RWPE1 (cell line): ENCODE measurements around the gene RNF146.

Experiments
- CTCF ChIA-PET: fragments of 350-600 bp; sonication (Branson Sonifier 250); formaldehyde crosslinking; extraction: SDS; loops from one replicate; lab custom pipeline; 2021; lab: Yijun Ruan, JAX
- POLR2A ChIA-PET: fragments of 400-600 bp; formaldehyde crosslinking; extraction: SDS; loops from one replicate; lab custom pipeline; 2020; ENCODE audit warnings: antibody characterized with exemption; ENCODE audit not compliant: low non-redundant PET; lab: Yijun Ruan, JAX
- DNase-seq: peaks from one replicate; pipeline ENCODE4 v3.0.0; 2012; ENCODE audit warnings: low spot score
- H3K27ac ChIP-seq: fragments of 450-650 bp; 2 replicates; pipeline ENCODE4 v1.5.1; 2017
- TF ChIP-seq, protein P1 (sequence below): fragments of 450-650 bp; conservative IDR thresholded peaks from 2 replicates; pipeline ENCODE4 v1.5.1; 2017; ENCODE audit warnings: low read depth, mild to moderate bottlenecking

Gene RNF146

DNA sequence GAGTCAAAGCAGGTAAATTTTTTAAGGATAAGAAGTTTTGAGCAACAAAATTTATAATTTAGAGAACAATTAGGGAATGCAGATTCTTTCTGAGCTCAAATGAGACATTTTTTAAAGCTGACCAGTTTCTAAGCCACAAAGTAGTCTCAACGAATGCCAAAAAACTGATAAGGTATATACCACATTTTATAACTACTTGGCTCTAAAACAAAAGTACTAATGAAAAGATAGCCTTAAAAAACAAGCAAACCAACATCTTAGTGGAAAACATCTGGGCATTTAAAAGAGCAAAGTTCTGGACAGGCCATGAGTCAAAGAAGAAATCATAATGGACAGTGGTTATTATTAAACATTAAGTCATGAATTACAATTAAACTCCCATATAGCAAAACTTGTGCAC is 23.2 kb upstream of the RNF146 start:
- ChIA-PET POLR2A (no interaction called here), CTCF (no interaction called here)
- H3K27ac ChIP-seq, result no peak overlapping the region
- DNase-seq, result no peak
- TF ChIP-seq, protein P1, sequence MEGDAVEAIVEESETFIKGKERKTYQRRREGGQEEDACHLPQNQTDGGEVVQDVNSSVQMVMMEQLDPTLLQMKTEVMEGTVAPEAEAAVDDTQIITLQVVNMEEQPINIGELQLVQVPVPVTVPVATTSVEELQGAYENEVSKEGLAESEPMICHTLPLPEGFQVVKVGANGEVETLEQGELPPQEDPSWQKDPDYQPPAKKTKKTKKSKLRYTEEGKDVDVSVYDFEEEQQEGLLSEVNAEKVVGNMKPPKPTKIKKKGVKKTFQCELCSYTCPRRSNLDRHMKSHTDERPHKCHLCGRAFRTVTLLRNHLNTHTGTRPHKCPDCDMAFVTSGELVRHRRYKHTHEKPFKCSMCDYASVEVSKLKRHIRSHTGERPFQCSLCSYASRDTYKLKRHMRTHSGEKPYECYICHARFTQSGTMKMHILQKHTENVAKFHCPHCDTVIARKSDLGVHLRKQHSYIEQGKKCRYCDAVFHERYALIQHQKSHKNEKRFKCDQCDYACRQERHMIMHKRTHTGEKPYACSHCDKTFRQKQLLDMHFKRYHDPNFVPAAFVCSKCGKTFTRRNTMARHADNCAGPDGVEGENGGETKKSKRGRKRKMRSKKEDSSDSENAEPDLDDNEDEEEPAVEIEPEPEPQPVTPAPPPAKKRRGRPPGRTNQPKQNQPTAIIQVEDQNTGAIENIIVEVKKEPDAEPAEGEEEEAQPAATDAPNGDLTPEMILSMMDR, result no peak

DNA sequence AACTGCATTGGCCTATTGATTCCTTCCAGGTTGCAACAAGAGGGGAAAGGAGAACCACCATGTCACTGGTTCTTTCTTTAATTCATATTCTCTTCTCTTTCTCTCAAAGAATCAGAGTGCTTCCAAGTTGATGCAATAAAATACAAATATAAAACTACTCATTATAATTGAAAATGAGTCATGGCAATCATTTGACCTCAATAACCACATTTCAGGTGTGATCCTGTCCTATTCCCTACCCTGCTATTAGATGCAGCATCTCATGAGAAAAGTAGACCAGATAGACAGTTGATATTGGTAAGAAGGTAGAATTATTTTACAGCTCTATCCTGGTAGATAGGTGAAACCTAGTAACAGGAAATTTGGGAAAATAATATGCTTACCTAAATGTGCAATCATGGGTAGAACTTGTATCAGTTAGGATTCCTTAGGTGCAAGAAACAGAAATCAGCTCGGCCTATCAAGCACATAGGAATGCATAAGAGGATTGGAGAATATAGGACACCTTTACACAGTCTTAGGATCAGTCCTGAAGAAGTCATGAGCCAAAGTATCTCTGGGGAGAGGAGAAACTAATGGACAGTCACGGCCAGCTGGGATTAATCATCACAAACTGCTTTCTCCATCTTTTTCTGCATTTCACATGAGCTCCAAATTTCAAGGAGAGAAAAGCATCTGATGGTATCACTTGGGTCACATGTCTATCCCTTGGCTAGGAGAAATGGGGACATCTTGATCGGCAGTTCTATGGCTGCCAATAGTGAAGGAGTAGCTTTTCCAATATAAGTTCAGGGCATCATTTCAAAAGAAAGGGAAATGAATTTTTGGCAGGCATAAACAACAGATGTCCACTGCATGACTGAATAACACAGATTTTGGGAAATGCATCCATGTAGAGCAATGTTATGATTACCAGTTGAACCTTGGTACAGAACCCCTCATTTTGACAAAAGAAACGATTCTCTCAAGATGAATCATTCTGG is 19.3 kb upstream of the RNF146 start:
- no peak overlapping the region for H3K27ac ChIP-seq
- DNase-seq, result no peak
- POLR2A ChIA-PET, result interaction anchor here (1.2 kb wide), 1 partner anchor 19 kb away, joined by 4 read pairs; the partner anchor contains the start of gene RNF146
- CTCF ChIA-PET, result interaction anchor here (0.6 kb wide), 1 partner anchor 719 kb away, joined by 3 read pairs; no protein-coding TSS in a partner anchor
- TF ChIP-seq, protein P1, result no peak

DNA sequence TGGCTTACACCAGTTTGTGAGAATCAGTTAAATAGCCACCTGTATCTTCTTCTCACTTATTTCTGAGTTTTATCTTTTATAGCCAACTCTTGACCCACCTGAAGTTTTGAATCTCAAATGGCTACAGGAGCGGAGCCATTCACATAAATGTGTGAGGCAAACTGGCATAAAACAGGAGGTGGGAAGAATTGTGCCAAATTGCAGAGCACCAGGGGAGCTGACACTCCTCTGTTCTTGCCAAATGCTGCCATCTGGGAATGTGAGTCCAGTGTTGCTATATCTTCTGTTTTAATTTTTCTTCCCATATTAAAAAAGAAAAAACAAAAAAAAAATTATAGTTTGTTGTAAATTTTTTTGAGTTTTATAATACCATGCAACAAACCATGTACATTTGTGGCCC is 17.0 kb upstream of the RNF146 start:
- no peak overlapping the region for H3K27ac ChIP-seq
- ChIA-PET POLR2A (no interaction called here), CTCF (interaction anchor here (0.5 kb wide), 1 partner anchor 1251 kb away, joined by 4 read pairs; no protein-coding TSS in a partner anchor)
- no peak for DNase-seq
- TF ChIP-seq, protein P1, result no peak

DNA sequence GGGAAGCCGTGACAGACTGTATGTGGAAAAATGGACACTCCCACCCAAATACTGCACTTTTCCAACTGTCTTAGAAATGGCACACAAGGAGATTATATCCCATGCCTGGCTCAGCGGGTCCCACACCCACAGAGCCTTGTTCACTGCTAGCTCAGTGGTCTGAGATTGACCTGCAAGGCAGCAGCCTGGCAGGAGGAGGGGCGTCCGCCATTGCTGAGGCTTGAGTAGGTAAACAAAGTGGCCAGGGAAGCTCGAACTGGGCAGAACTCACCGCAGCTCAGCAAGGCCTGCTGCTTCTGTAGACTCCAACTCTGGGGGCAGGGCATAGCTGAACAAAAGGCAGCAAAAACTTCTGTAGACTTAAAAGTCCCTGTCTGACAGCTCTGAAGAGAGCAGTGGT is 11.4 kb upstream of the RNF146 start:
- POLR2A ChIA-PET, result no interaction called here
- CTCF ChIA-PET, result interaction anchor here (0.5 kb wide), 1 partner anchor 1252 kb away, joined by 3 read pairs; no protein-coding TSS in a partner anchor
- TF ChIP-seq, protein P1, result no peak
- no peak for DNase-seq
- H3K27ac ChIP-seq, result no peak overlapping the region

DNA sequence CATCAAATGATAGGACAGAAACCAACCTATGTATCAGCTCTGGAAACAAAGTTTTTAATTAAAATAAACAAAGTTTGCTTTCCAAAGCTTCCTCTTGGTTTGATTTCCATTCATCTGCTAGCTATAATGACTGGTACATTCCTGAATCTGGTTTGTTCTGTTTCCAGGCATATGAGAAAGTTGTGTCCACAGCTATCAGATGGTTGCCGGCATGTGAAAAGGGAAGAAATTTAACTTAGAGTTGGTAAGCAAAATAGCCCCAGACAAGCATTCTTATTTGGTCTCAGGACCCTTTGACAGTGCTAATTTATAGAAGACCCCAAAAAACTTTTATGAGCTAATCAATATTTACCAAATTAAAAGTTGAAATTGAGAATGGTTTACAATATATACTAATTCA is 3.8 kb upstream of the RNF146 start:
- CTCF ChIA-PET, result interaction anchor here (0.6 kb wide), 1 partner anchor 486 kb away, joined by 4 read pairs; no protein-coding TSS in a partner anchor
- TF ChIP-seq, protein P1, result no peak
- H3K27ac ChIP-seq, result no peak overlapping the region
- no peak for DNase-seq
- POLR2A ChIA-PET, result no interaction called here

DNA sequence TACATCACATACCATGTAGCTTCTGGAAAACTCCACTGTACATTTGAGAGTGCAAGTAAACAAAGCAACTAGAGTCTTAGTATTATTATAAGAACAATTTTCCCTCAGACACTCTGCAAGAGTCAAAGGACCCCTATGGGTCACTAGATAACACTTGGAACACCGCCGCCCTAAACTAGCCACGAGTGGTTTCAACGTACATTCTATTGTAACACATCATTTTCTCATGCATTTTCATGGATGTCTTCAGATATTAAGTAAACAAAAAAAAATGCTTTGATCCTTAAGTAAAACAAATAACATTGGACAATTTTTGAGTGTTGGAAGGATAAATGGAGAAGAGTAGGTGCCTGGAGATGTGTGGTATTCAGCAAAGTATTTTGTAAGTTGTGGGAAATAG is 3.2 kb upstream of the RNF146 start:
- ChIA-PET CTCF (no interaction called here), POLR2A (no interaction called here)
- no peak overlapping the region for H3K27ac ChIP-seq
- TF ChIP-seq, protein P1, result no peak
- no peak for DNase-seq
